HCT116 (cell line): Measurements from ENCODE around the gene KMT2C. TPM values are rescaled to one million over a fixed set of nuclear protein-coding genes. Genes with fewer than 3 reads are reported as not detected.

ENCODE experiments used
- ATAC-seq: fragments of 200-7000 bp; cut with Tn5 transposase; 2 replicates; pipeline ENCODE4 v1.9.1; 2020; ENCODE audit warnings: mild to moderate bottlenecking, moderate library complexity
- BruUV-seq: library from RNA; stranded (reverse); fragments of 400-500 nt; replicated peaks from 2 replicates; lab custom pipeline; 2021; lab: Mats Ljungman, UMichigan
- CTCF ChIA-PET: fragments of 300-600 bp; sonication (Branson Sonifier 250); formaldehyde crosslinking; loops from one replicate; lab custom pipeline; 2021; ENCODE audit warnings: antibody characterized with exemption; lab: Charles Lee
- POLR2A ChIA-PET: fragments of 300-600, 350-600 bp; sonication (Branson Sonifier 250); formaldehyde crosslinking; loops from one replicate; lab custom pipeline; 2021; ENCODE audit warnings: antibody characterized with exemption; lab: Charles Lee
- RAD21 ChIA-PET, 2 experiments: fragments of 300-600 bp; sonication (Branson Sonifier 250); formaldehyde crosslinking; loops; one replicate each; lab custom pipeline; 2023; ENCODE audit warnings: low total read pairs in 2 of 2; ENCODE audit not compliant: uncharacterized antibody in 2 of 2, unreplicated experiment in 2 of 2, low non-redundant PET in 1 of 2; lab: Charles Lee
- DNase-seq: peaks from one replicate; pipeline ENCODE4 v3.0.0-alpha.2; 2010; ENCODE audit warnings: low read depth, low spot score
- H2AFZ ChIP-seq: fragments of 200-600 bp; shearing (Covaris generic), sonication (generic); 2 replicates; pipeline ENCODE4 v1.6.1; 2017; ENCODE audit warnings: low read depth, mixed run types, mixed read lengths, antibody characterized with exemption, low read length; ENCODE audit not compliant: poor library complexity, severe bottlenecking
- H3K27ac ChIP-seq: 2 replicates; pipeline ENCODE4 v1.5.1; 2012; ENCODE audit warnings: low read depth, low read length
- H3K27me3 ChIP-seq: fragments of 200-600 bp; sonication (generic); 2 replicates; pipeline ENCODE4 v1.6.1; 2016; ENCODE audit warnings: mixed run types, low read length, mixed read lengths; ENCODE audit not compliant: insufficient read depth
- H3K36me3 ChIP-seq, 2 experiments: fragments of 200-500 bp in 1 of 2; fragments of 200-600 bp in 1 of 2; sonication (Bioruptor generic) in 1 of 2; sonication (generic) in 1 of 2; 2 replicates each; pipeline versions ENCODE4 v1.5.1 to v1.6.1; 2014 to 2016; ENCODE audit warnings: low read length in 2 of 2, inconsistent platforms in 1 of 2, mixed read lengths in 1 of 2, mixed run types in 1 of 2; ENCODE audit not compliant: insufficient read depth in 2 of 2, control insufficient read depth in 1 of 2
- H3K4me1 ChIP-seq, 2 experiments: fragments of 200-600 bp in 1 of 2; sonication (generic) in 1 of 2; 2 replicates each; pipeline versions ENCODE4 v1.5.1 to v1.6.1; 2012 to 2017; ENCODE audit warnings: low read length in 2 of 2, inconsistent platforms in 1 of 2, mild to moderate bottlenecking in 1 of 2, mixed read lengths in 1 of 2, mixed run types in 1 of 2, moderate library complexity in 1 of 2; ENCODE audit not compliant: insufficient read depth in 2 of 2, control insufficient read depth in 1 of 2
- H3K4me2 ChIP-seq: fragments of 200-600 bp; sonication (generic); 2 replicates; pipeline ENCODE4 v1.6.1; 2017; ENCODE audit warnings: mixed run types, low read length, mixed read lengths
- H3K4me3 ChIP-seq, 2 experiments: fragments of 200-600 bp in 1 of 2; sonication (generic) in 1 of 2; replicated peaks in 1 of 2; 2 replicates each; pipeline ENCODE4 v1.5.1; 2011 to 2016; ENCODE audit warnings: low read length in 2 of 2, control low read depth in 1 of 2, low read depth in 1 of 2, mild to moderate bottlenecking in 1 of 2, mixed read lengths in 1 of 2, mixed run types in 1 of 2
- H3K79me2 ChIP-seq: fragments of 200-600 bp; sonication (generic); 2 replicates; pipeline ENCODE4 v1.6.1; 2017; ENCODE audit warnings: mild to moderate bottlenecking, mixed run types, low read length, moderate library complexity, mixed read lengths; ENCODE audit not compliant: insufficient read depth
- H3K9ac ChIP-seq: fragments of 200-600 bp; sonication (generic); 2 replicates; pipeline ENCODE4 v1.6.1; 2016; ENCODE audit warnings: low read length, mixed read lengths
- H3K9me2 ChIP-seq: fragments of 200-600 bp; sonication (generic), shearing (Covaris generic); 2 replicates; pipeline ENCODE4 v1.6.1; 2017; ENCODE audit warnings: mixed run types, mild to moderate bottlenecking, moderate library complexity; ENCODE audit not compliant: insufficient read depth
- H3K9me3 ChIP-seq, 2 experiments: fragments of 200-500 bp in 1 of 2; fragments of 200-600 bp in 1 of 2; sonication (Bioruptor generic) in 1 of 2; sonication (generic) in 1 of 2; 2 replicates each; pipeline ENCODE4 v1.6.1; 2014 to 2017; ENCODE audit warnings: low read length in 2 of 2, mixed read lengths in 2 of 2, inconsistent platforms in 1 of 2, low read depth in 1 of 2, mild to moderate bottlenecking in 1 of 2, mixed run types in 1 of 2, moderate library complexity in 1 of 2; ENCODE audit not compliant: control insufficient read depth in 1 of 2, insufficient read depth in 1 of 2
- H4K20me1 ChIP-seq: fragments of 200-600 bp; sonication (generic), shearing (Covaris generic); 2 replicates; pipeline ENCODE4 v1.6.1; 2017; ENCODE audit warnings: mixed run types, mild to moderate bottlenecking, moderate library complexity; ENCODE audit not compliant: insufficient read depth
- ATF3 ChIP-seq: IDR thresholded peaks from 2 replicates; pipeline ENCODE4 v1.6.1; 2012
- CEBPB ChIP-seq: IDR thresholded peaks from 2 replicates; pipeline ENCODE4 v1.6.1; 2012; ENCODE audit warnings: low read depth
- EGR1 ChIP-seq: IDR thresholded peaks from 2 replicates; pipeline ENCODE4 v1.6.1; 2012; ENCODE audit warnings: low read depth
- EZH2phosphoT487 ChIP-seq: fragments of 200-600 bp; IDR thresholded peaks from 2 replicates; pipeline ENCODE4 v1.6.1; 2018; ENCODE audit warnings: antibody characterized with exemption, borderline replicate concordance
- FOSL1 ChIP-seq: IDR thresholded peaks from 2 replicates; pipeline ENCODE4 v1.6.1; 2012; ENCODE audit warnings: low read depth
- JUND ChIP-seq: IDR thresholded peaks from 2 replicates; pipeline ENCODE4 v1.6.1; 2012
- POLR2A ChIP-seq: IDR thresholded peaks from 2 replicates; pipeline ENCODE4 v1.7.0; 2011; ENCODE audit warnings: borderline replicate concordance; ENCODE audit not compliant: insufficient read depth, insufficient read length; ENCODE audit errors: extremely low read depth
- POLR2AphosphoS5 ChIP-seq: IDR thresholded peaks from 2 replicates; pipeline ENCODE4 v1.6.1; 2011; ENCODE audit warnings: mild to moderate bottlenecking, low read depth, low read length, moderate library complexity
- RAD21 ChIP-seq: IDR thresholded peaks from 2 replicates; pipeline ENCODE4 v1.6.1; 2012; ENCODE audit warnings: low read depth, mild to moderate bottlenecking
- REST ChIP-seq: IDR thresholded peaks from 2 replicates; pipeline ENCODE4 v1.6.1; 2012; ENCODE audit warnings: low read depth
- SIN3A ChIP-seq: IDR thresholded peaks from 2 replicates; pipeline ENCODE4 v1.6.1; 2012; ENCODE audit warnings: low read depth
- TCF7L2 ChIP-seq: IDR thresholded peaks from 2 replicates; pipeline ENCODE4 v1.7.0; 2011; ENCODE audit warnings: borderline replicate concordance, inconsistent platforms; ENCODE audit not compliant: insufficient read depth, insufficient read length; ENCODE audit errors: extremely low read depth
- YY1 ChIP-seq: IDR thresholded peaks from 2 replicates; pipeline ENCODE4 v1.6.1; 2011; ENCODE audit warnings: low read length, low read depth, moderate library complexity, mild to moderate bottlenecking; ENCODE audit not compliant: insufficient replicate concordance; ENCODE audit errors: extremely low read depth
- ZFX ChIP-seq: fragments of 450-650 bp; IDR thresholded peaks from 2 replicates; pipeline ENCODE4 v1.6.1; 2017
- ZNF274 ChIP-seq: fragments of 200-500 bp; sonication (Bioruptor generic); IDR thresholded peaks from 2 replicates; pipeline ENCODE4 v1.6.1; 2014; ENCODE audit warnings: mild to moderate bottlenecking, low read depth, low read length, inconsistent platforms
- intact Hi-C: fragments of 100-400 bp; cut with micrococcal nuclease; formaldehyde crosslinking; loops from 2 replicates; pipeline ENCODE4 v1.10.0; 2022
- total RNA-seq: library from RNA; stranded (reverse); gene quantifications from one replicate; pipeline ENCODE4 v1.2.1, GENCODE V29; 2021; ENCODE audit not compliant: unreplicated experiment
- TF ChIP-seq, protein P1 (sequence below), 3 experiments: fragments of 200-600 bp in 1 of 3; sonication (generic) in 1 of 3; IDR thresholded peaks in 2 of 3; conservative IDR thresholded peaks in 1 of 3; 2 replicates each; pipeline ENCODE4 v1.5.1; 2012 to 2017; ENCODE audit warnings: low read depth in 2 of 3, low read length in 2 of 3, antibody characterized with exemption in 1 of 3, borderline replicate concordance in 1 of 3, control low read depth in 1 of 3, mild to moderate bottlenecking in 1 of 3, mixed read lengths in 1 of 3, mixed run types in 1 of 3, moderate library complexity in 1 of 3; ENCODE audit not compliant: insufficient read depth in 1 of 3
- TF ChIP-seq, protein P2 (sequence below): IDR thresholded peaks from 2 replicates; pipeline ENCODE4 v1.6.1; 2011; ENCODE audit warnings: mild to moderate bottlenecking, low read length, moderate library complexity; ENCODE audit not compliant: insufficient replicate concordance; ENCODE audit errors: extremely low read depth

KMT2C gene
- total RNA-seq, 1 experiment from 2014 or later: 22.9 TPM

GRCh38 chr7:152467225-152467624 is 31.4 kb upstream of the KMT2C start:
- no peak overlapping the region for H3K27ac ChIP-seq
- H3K36me3 ChIP-seq: no peaks in the 10 kb centered on the region
- no peak overlapping the region for H2AFZ ChIP-seq
- H3K4me3 ChIP-seq: no peak overlapping the region
- DNase-seq: no peak
- intact Hi-C loops: loop anchor here (10.0 kb wide), 2 partner anchors 208 to 248 kb away; partner anchors contain the start of gene XRCC2
- no TSS peak for BruUV-seq
- no peaks in the 10 kb centered on the region for H3K9me2 ChIP-seq
- TF ChIP-seq JUND: no peak
- no peak for TF ChIP-seq RAD21
- TF ChIP-seq POLR2A: no peak
- TF ChIP-seq FOSL1: no peak
- no peak for TF ChIP-seq EZH2phosphoT487
- no peak for TF ChIP-seq CEBPB
- TF ChIP-seq REST: no peak
- TF ChIP-seq SIN3A: no peak
- TF ChIP-seq, protein P1, sequence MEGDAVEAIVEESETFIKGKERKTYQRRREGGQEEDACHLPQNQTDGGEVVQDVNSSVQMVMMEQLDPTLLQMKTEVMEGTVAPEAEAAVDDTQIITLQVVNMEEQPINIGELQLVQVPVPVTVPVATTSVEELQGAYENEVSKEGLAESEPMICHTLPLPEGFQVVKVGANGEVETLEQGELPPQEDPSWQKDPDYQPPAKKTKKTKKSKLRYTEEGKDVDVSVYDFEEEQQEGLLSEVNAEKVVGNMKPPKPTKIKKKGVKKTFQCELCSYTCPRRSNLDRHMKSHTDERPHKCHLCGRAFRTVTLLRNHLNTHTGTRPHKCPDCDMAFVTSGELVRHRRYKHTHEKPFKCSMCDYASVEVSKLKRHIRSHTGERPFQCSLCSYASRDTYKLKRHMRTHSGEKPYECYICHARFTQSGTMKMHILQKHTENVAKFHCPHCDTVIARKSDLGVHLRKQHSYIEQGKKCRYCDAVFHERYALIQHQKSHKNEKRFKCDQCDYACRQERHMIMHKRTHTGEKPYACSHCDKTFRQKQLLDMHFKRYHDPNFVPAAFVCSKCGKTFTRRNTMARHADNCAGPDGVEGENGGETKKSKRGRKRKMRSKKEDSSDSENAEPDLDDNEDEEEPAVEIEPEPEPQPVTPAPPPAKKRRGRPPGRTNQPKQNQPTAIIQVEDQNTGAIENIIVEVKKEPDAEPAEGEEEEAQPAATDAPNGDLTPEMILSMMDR (IDR thresholded peaks at IDR 0.05 in 2 of 3, conservative IDR thresholded peaks at IDR 0.05 in 1 of 3; ENCODE audit: borderline replicate concordance in 1 of 3, insufficient read depth in 1 of 3, low read depth in 2 of 3, low read length in 2 of 3): no peak
- no peak for TF ChIP-seq ZNF274
- TF ChIP-seq, protein P2, sequence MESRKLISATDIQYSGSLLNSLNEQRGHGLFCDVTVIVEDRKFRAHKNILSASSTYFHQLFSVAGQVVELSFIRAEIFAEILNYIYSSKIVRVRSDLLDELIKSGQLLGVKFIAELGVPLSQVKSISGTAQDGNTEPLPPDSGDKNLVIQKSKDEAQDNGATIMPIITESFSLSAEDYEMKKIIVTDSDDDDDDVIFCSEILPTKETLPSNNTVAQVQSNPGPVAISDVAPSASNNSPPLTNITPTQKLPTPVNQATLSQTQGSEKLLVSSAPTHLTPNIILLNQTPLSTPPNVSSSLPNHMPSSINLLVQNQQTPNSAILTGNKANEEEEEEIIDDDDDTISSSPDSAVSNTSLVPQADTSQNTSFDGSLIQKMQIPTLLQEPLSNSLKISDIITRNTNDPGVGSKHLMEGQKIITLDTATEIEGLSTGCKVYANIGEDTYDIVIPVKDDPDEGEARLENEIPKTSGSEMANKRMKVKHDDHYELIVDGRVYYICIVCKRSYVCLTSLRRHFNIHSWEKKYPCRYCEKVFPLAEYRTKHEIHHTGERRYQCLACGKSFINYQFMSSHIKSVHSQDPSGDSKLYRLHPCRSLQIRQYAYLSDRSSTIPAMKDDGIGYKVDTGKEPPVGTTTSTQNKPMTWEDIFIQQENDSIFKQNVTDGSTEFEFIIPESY: no peak
- no peak for TF ChIP-seq TCF7L2
- TF ChIP-seq ZFX: no peak
- TF ChIP-seq ATF3: no peak
- no peak for TF ChIP-seq EGR1
- TF ChIP-seq YY1: no peak
- TF ChIP-seq POLR2AphosphoS5: no peak
- no peak for ATAC-seq
- no peak overlapping the region for H3K9ac ChIP-seq
- H3K4me2 ChIP-seq: no peak overlapping the region
- no peaks in the 10 kb centered on the region for H4K20me1 ChIP-seq
- H3K9me3 ChIP-seq: peaks cover 3 to 5% of the 10 kb centered on the region in 2 experiments; a peak in 2 of 4 replicates
- H3K4me1 ChIP-seq: peaks cover 5 to 12% of the 10 kb centered on the region in 2 experiments
- RAD21 ChIA-PET: no interaction called here
- H3K27me3 ChIP-seq: no peaks in the 10 kb centered on the region
- no peaks in the 10 kb centered on the region; the same call in 1 of the 2 replicates for H3K79me2 ChIP-seq
- CTCF ChIA-PET: no interaction called here
- POLR2A ChIA-PET: interaction anchor here (0.8 kb wide), 1 partner anchor 243 kb away, joined by 3 read pairs; no protein-coding TSS in a partner anchor
